ENCODE data around the gene IRF2BPL. TPM values are rescaled to one million over a fixed set of nuclear protein-coding genes. Genes with fewer than 3 reads are reported as not detected.

Gene IRF2BPL
- total and polyA plus RNA-seq, 2 experiments from 2014 or later, result 4.8 to 51.0 TPM

GRCh38 chr14:76995279-76996035, 33.1 kb downstream of the IRF2BPL start:
- Histone ChIP-seq H3K4me2 (ENCODE audit: unreplicated experiment) (no peak overlapping the region), H3K9ac (no peak overlapping the region), H3K36me3 (ENCODE audit: low read depth) (no peaks in the 10 kb centered on the region), H3K9me3 (ENCODE audit: low read depth) (no peaks in the 10 kb centered on the region), H2AFZ (no peak overlapping the region), H3K27me3 (replicated peaks; ENCODE audit: insufficient read depth) (no peaks in the 10 kb centered on the region), H3K9me2 (ENCODE audit: insufficient read depth) (no peaks in the 10 kb centered on the region), H3K4me3 (no peak overlapping the region), H3K4me1 (ENCODE audit: insufficient read depth) (peaks cover 10% of the 10 kb centered on the region), H4K20me1 (ENCODE audit: insufficient read depth) (no peaks in the 10 kb centered on the region), H3K27ac (no peak overlapping the region), H3F3A (ENCODE audit: insufficient read depth) (no peaks in the 10 kb centered on the region), H3K79me2 (ENCODE audit: insufficient read depth) (no peaks in the 10 kb centered on the region)
- no peak for DNase-seq
- in situ Hi-C loops (cut with MboI), result no loop called here
- TF ChIP-seq EZH2 (IDR thresholded peaks at IDR 0.05; ENCODE audit: insufficient read depth, poor library complexity, severe bottlenecking) (no peak), EZH2phosphoT487 (IDR thresholded peaks at IDR 0.05; ENCODE audit: insufficient read depth, low read depth) (no peak)
- 60 to 64% methylated on average over 4 of the region's 4 CpGs for WGBS, 2 experiments (ENCODE audit: low coverage in 1 of 2, low lambda C conversion rate in 2 of 2, missing lambda C conversion rate in 2 of 2)

- 55 to 67% methylated on average over 5 to 6 of the region's 6 CpGs for WGBS, 2 experiments (ENCODE audit: low coverage in 1 of 2, low lambda C conversion rate in 2 of 2, missing lambda C conversion rate in 2 of 2)
- H3K9me3 ChIP-seq (ENCODE audit: low read depth), result no peaks in the 10 kb centered on the region
- no peak overlapping the region for H3K4me2 ChIP-seq (ENCODE audit: unreplicated experiment)
- no peaks in the 10 kb centered on the region for H3F3A ChIP-seq (ENCODE audit: insufficient read depth)
- no peaks in the 10 kb centered on the region for H3K36me3 ChIP-seq (ENCODE audit: low read depth)
- H3K9ac ChIP-seq, result no peak overlapping the region
- no peak for TF ChIP-seq EZH2phosphoT487 (IDR thresholded peaks at IDR 0.05; ENCODE audit: insufficient read depth, low read depth)
- no peak for TF ChIP-seq EZH2 (IDR thresholded peaks at IDR 0.05; ENCODE audit: insufficient read depth, poor library complexity, severe bottlenecking)
- in situ Hi-C loops (cut with MboI), result no loop called here
- H3K9me2 ChIP-seq (ENCODE audit: insufficient read depth), result no peaks in the 10 kb centered on the region
- H3K4me3 ChIP-seq, result no peak overlapping the region
- H3K27ac ChIP-seq, result no peak overlapping the region
- H2AFZ ChIP-seq, result no peak overlapping the region
- DNase-seq, result no peak
- H3K79me2 ChIP-seq (ENCODE audit: insufficient read depth), result no peaks in the 10 kb centered on the region
- H3K27me3 ChIP-seq (replicated peaks; ENCODE audit: insufficient read depth), result no peaks in the 10 kb centered on the region
- no peaks in the 10 kb centered on the region for H4K20me1 ChIP-seq (ENCODE audit: insufficient read depth)
- H3K4me1 ChIP-seq (ENCODE audit: insufficient read depth), result peaks cover 7% of the 10 kb centered on the region
These were observed 34.8 kb downstream of the IRF2BPL start for GRCh38 chr14:76993752-76994151.

GRCh38 chr14:76990084-76990483, 38.4 kb downstream of the IRF2BPL start:
- H3F3A ChIP-seq (ENCODE audit: insufficient read depth), result no peaks in the 10 kb centered on the region
- no peaks in the 10 kb centered on the region for H3K9me2 ChIP-seq (ENCODE audit: insufficient read depth)
- H3K4me3 ChIP-seq, result no peak overlapping the region
- no peak overlapping the region for H3K27ac ChIP-seq
- in situ Hi-C loops (cut with MboI), result no loop called here
- TF ChIP-seq EZH2phosphoT487 (IDR thresholded peaks at IDR 0.05; ENCODE audit: insufficient read depth, low read depth) (no peak), EZH2 (IDR thresholded peaks at IDR 0.05; ENCODE audit: insufficient read depth, poor library complexity, severe bottlenecking) (no peak)
- H3K36me3 ChIP-seq (ENCODE audit: low read depth), result no peaks in the 10 kb centered on the region
- H4K20me1 ChIP-seq (ENCODE audit: insufficient read depth), result no peaks in the 10 kb centered on the region
- no peak overlapping the region for H3K9ac ChIP-seq
- H3K79me2 ChIP-seq (ENCODE audit: insufficient read depth), result no peaks in the 10 kb centered on the region
- H3K9me3 ChIP-seq (ENCODE audit: low read depth), result no peaks in the 10 kb centered on the region
- DNase-seq, result no peak
- peaks cover 8% of the 10 kb centered on the region; the same call in 1 of the 2 replicates for H3K4me1 ChIP-seq (ENCODE audit: insufficient read depth)
- no peaks in the 10 kb centered on the region for H3K27me3 ChIP-seq (replicated peaks; ENCODE audit: insufficient read depth)
- no peak overlapping the region for H3K4me2 ChIP-seq (ENCODE audit: unreplicated experiment)
- no peak overlapping the region for H2AFZ ChIP-seq

- no peaks in the 10 kb centered on the region for H4K20me1 ChIP-seq (ENCODE audit: insufficient read depth)
- WGBS, 2 experiments (ENCODE audit: low coverage in 1 of 2, low lambda C conversion rate in 2 of 2, missing lambda C conversion rate in 2 of 2), result 95 to 96% methylated on average over 4 of the region's 4 CpGs
- in situ Hi-C loops (cut with MboI), result no loop called here
- no peak overlapping the region for H3K4me2 ChIP-seq (ENCODE audit: unreplicated experiment)
- no peaks in the 10 kb centered on the region for H3K79me2 ChIP-seq (ENCODE audit: insufficient read depth)
- H3K9me3 ChIP-seq (ENCODE audit: low read depth), result no peaks in the 10 kb centered on the region
- no peak overlapping the region for H2AFZ ChIP-seq
- H3K36me3 ChIP-seq (ENCODE audit: low read depth), result no peaks in the 10 kb centered on the region
- H3K9ac ChIP-seq, result no peak overlapping the region
- no peak for DNase-seq
- H3F3A ChIP-seq (ENCODE audit: insufficient read depth), result no peaks in the 10 kb centered on the region
- H3K9me2 ChIP-seq (ENCODE audit: insufficient read depth), result no peaks in the 10 kb centered on the region
- H3K4me3 ChIP-seq, result no peak overlapping the region
- no peak for TF ChIP-seq EZH2 (IDR thresholded peaks at IDR 0.05; ENCODE audit: insufficient read depth, poor library complexity, severe bottlenecking)
- TF ChIP-seq EZH2phosphoT487 (IDR thresholded peaks at IDR 0.05; ENCODE audit: insufficient read depth, low read depth), result no peak
- peaks cover 8% of the 10 kb centered on the region; the same call in 1 of the 2 replicates for H3K4me1 ChIP-seq (ENCODE audit: insufficient read depth)
- H3K27ac ChIP-seq, result no peak overlapping the region
- H3K27me3 ChIP-seq (replicated peaks; ENCODE audit: insufficient read depth), result no peaks in the 10 kb centered on the region
These were observed 40.5 kb downstream of the IRF2BPL start for GRCh38 chr14:76987956-76988520.

Data from GM23248 (cell line).